HG02588 (cell line): ENCODE data around the gene TSPAN6.

Experiments used
- ATAC-seq: cut with Tn5 transposase; IDR thresholded peaks from one replicate; pipeline ENCODE4 v1.9.1; 2021; ENCODE audit warnings: mild to moderate bottlenecking, moderate library complexity; ENCODE audit not compliant: unreplicated experiment

Gene TSPAN6

GRCh38 chrX:100636321-100636991, at the start of gene TSPAN6:
TSS of gene TSPAN6 (minus strand) at chrX:100636806. CDS start at chrX:100636694, 112 bp downstream.
- no peak for ATAC-seq

- no peak for ATAC-seq
Observed at GRCh38 chrX:100685997-100686305, 49.3 kb upstream of the TSPAN6 start.

GRCh38 chrX:100685284-100685996, 48.8 kb upstream of the TSPAN6 start:
- peak; percentile 73 for ATAC-seq

GRCh38 chrX:100682939-100683338, 46.3 kb upstream of the TSPAN6 start:
- no peak for ATAC-seq

- no peak for ATAC-seq
Observed at GRCh38 chrX:100681599-100681998, 45.0 kb upstream of the TSPAN6 start.

GRCh38 chrX:100680756-100681155, 44.1 kb upstream of the TSPAN6 start:
- no peak for ATAC-seq

GRCh38 chrX:100677611-100678181, 41.1 kb upstream of the TSPAN6 start:
- ATAC-seq, result no peak

- no peak for ATAC-seq
Observed at GRCh38 chrX:100674705-100675104, 38.1 kb upstream of the TSPAN6 start.

- no peak for ATAC-seq
Observed at GRCh38 chrX:100673397-100673953, 36.9 kb upstream of the TSPAN6 start.

GRCh38 chrX:100672966-100673365, 36.4 kb upstream of the TSPAN6 start:
- no peak for ATAC-seq

- ATAC-seq, result no peak
Observed at GRCh38 chrX:100663642-100664041, 27.0 kb upstream of the TSPAN6 start.

- no peak for ATAC-seq
Observed at GRCh38 chrX:100662796-100663195, 26.2 kb upstream of the TSPAN6 start.

- no peak for ATAC-seq
Observed at GRCh38 chrX:100662170-100662569, 25.6 kb upstream of the TSPAN6 start.

- no peak for ATAC-seq
Observed at GRCh38 chrX:100659431-100660137, 23.0 kb upstream of the TSPAN6 start.

- ATAC-seq, result no peak
Observed at GRCh38 chrX:100658941-100659381, 22.4 kb upstream of the TSPAN6 start.

GRCh38 chrX:100654261-100654660, 17.7 kb upstream of the TSPAN6 start:
- ATAC-seq, result no peak

GRCh38 chrX:100652266-100652665, 15.7 kb upstream of the TSPAN6 start:
- no peak for ATAC-seq

GRCh38 chrX:100650841-100651240, 14.2 kb upstream of the TSPAN6 start:
- no peak for ATAC-seq

GRCh38 chrX:100649550-100650356, 13.1 kb upstream of the TSPAN6 start:
- ATAC-seq, result no peak
